ENCODE measurements around the gene ZNF497. TPM values are rescaled to one million over a fixed set of nuclear protein-coding genes. Genes with fewer than 3 reads are reported as not detected.

The ZNF497 gene
- total RNA-seq, 1 experiment from 2014 or later: 2.4 TPM

DNA sequence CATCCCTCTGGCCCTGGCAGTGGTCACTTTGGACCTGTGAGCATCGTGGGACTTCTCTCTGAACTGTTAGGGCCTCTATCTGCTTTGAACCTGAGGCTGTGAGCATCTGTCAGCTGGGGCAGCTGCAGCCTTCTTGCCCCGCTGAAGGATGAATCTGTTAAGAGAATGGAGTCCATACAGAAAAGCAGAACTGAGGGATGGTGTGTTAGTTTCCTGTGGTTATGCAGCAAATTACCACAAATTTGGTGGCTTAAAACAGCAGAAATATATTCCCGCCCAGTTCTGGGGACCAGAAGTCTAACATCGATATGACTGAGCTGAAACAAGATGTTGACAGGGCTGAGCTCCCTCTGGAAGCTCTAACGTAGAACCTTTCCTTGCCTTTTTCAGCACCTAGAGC lies 1.6 kb upstream of the ZNF497 start:
- Histone ChIP-seq H2AFZ (ENCODE audit: low read length) (no peak overlapping the region), H3K9ac (ENCODE audit: extremely low read depth, insufficient read length, low read length) (no peak overlapping the region), H4K8ac (replicated peaks; ENCODE audit: insufficient read length, low read depth, low read length) (no peak overlapping the region), H4K5ac (ENCODE audit: insufficient read length, low read depth, low read length) (no peak overlapping the region), H3K56ac (ENCODE audit: insufficient read length, low read depth, low read length) (no peak overlapping the region), H2BK120ac (ENCODE audit: low read depth, low read length, poor library complexity, severe bottlenecking) (no peak overlapping the region), H2BK20ac (ENCODE audit: low read depth, low read length, poor library complexity, severe bottlenecking) (no peak overlapping the region), H2AK5ac (ENCODE audit: insufficient read length, low read length) (no peak overlapping the region), H3T11ph (ENCODE audit: low read length) (no peak overlapping the region), H3K14ac (ENCODE audit: insufficient read depth, low read length) (no peak overlapping the region), H2BK15ac (ENCODE audit: low read depth, low read length) (no peak overlapping the region), H3K4me2 (ENCODE audit: insufficient read depth, insufficient read length, low read length) (no peak overlapping the region), H3K79me2 (ENCODE audit: insufficient read depth, low read length) (no peaks in the 10 kb centered on the region), H4K91ac (ENCODE audit: insufficient read length, low read depth, low read length) (no peak overlapping the region), H3K23me2 (ENCODE audit: insufficient read length, low read depth, low read length, poor library complexity, severe bottlenecking) (peaks cover 5% of the 10 kb centered on the region), H3K18ac (ENCODE audit: insufficient read length, low read depth, low read length) (no peak overlapping the region), H3K27me3 (ENCODE audit: insufficient read depth, low read length) (no peaks in the 10 kb centered on the region), H2BK12ac (ENCODE audit: insufficient read length, low read depth, low read length) (no peak overlapping the region), H3K4ac (ENCODE audit: low read depth, low read length) (no peak overlapping the region), H3K27ac (ENCODE audit: insufficient read length, low read depth, low read length) (no peak overlapping the region), H4K20me1 (ENCODE audit: control insufficient read depth, insufficient read depth, insufficient read length) (no peaks in the 10 kb centered on the region), H3K9me3 (ENCODE audit: control insufficient read depth, low read depth, low read length) (no peaks in the 10 kb centered on the region), H3K4me1 (ENCODE audit: insufficient read depth, low read length) (no peaks in the 10 kb centered on the region), H3K79me1 (ENCODE audit: insufficient read depth, low read depth, low read length, poor library complexity, severe bottlenecking) (no peaks in the 10 kb centered on the region), H3K23ac (ENCODE audit: insufficient read length, low read depth, low read length) (no peak overlapping the region), H2BK5ac (ENCODE audit: insufficient read length, low read length) (no peak overlapping the region)
- Mint-ChIP-seq H3K36me3 (ENCODE audit: insufficient read depth in 1 of 3, low read depth in 3 of 3) (peaks cover 0 to 2% (median 0%) of the 10 kb centered on the region in 3 experiments; a peak in 1 of 7 replicates), H3K4me3 (peak overlapping the region in 1 of 2 experiments; percentile 24; a peak in 1 of 5 replicates), H3K9me3 (no peaks in the 10 kb centered on the region), H3K27ac (no peak overlapping the region), H3K27me3 (ENCODE audit: low read depth) (no peaks in the 10 kb centered on the region), H3K4me1 (peaks cover 0 to 6% of the 10 kb centered on the region in 2 experiments; a peak in 2 of 4 replicates)
- no peak for DNase-seq
- no peak for TF ChIP-seq CTCF (conservative IDR thresholded peaks at IDR 0.05)
- no CpG with 5 or more reads among the region's 5 CpGs for WGBS (ENCODE audit: extremely low coverage, insufficient read length, low lambda C conversion rate)
